PFSK-1 (cell line): ENCODE measurements around the gene DOCK10.
A peak's percentile ranks its signal among the peaks of the same experiment; 100 is the strongest.

Experiments
- FOXP2 ChIP-seq: optimal IDR thresholded peaks from 2 replicates; pipeline ENCODE3; 2011; ENCODE audit warnings: borderline replicate concordance, control low read depth, inconsistent platforms; ENCODE audit not compliant: insufficient read depth; ENCODE audit errors: extremely low read length, extremely low read depth
- POLR2AphosphoS5 ChIP-seq: IDR thresholded peaks from 2 replicates; pipeline ENCODE4 v1.6.1; 2012; ENCODE audit warnings: low read depth, mild to moderate bottlenecking, control low read depth, low read length, moderate library complexity
- SIN3A ChIP-seq: IDR thresholded peaks from 2 replicates; pipeline ENCODE4 v1.6.1; 2012; ENCODE audit warnings: mild to moderate bottlenecking, low read length, moderate library complexity, borderline replicate concordance; ENCODE audit not compliant: insufficient read depth
- TAF1 ChIP-seq: IDR thresholded peaks from 2 replicates; pipeline ENCODE4 v1.6.1; 2012; ENCODE audit warnings: low read length, control low read depth, borderline replicate concordance; ENCODE audit not compliant: insufficient read depth
- TF ChIP-seq, protein P1 (sequence below), 2 experiments: IDR thresholded peaks; 2 replicates each; pipeline versions ENCODE4 v1.6.1 to v1.8.0; 2011 to 2012; ENCODE audit warnings: low read depth in 2 of 2, low read length in 2 of 2, control low read depth in 1 of 2, inconsistent platforms in 1 of 2, mild to moderate bottlenecking in 1 of 2, moderate library complexity in 1 of 2; ENCODE audit not compliant: insufficient read depth in 1 of 2

Gene DOCK10

DNA sequence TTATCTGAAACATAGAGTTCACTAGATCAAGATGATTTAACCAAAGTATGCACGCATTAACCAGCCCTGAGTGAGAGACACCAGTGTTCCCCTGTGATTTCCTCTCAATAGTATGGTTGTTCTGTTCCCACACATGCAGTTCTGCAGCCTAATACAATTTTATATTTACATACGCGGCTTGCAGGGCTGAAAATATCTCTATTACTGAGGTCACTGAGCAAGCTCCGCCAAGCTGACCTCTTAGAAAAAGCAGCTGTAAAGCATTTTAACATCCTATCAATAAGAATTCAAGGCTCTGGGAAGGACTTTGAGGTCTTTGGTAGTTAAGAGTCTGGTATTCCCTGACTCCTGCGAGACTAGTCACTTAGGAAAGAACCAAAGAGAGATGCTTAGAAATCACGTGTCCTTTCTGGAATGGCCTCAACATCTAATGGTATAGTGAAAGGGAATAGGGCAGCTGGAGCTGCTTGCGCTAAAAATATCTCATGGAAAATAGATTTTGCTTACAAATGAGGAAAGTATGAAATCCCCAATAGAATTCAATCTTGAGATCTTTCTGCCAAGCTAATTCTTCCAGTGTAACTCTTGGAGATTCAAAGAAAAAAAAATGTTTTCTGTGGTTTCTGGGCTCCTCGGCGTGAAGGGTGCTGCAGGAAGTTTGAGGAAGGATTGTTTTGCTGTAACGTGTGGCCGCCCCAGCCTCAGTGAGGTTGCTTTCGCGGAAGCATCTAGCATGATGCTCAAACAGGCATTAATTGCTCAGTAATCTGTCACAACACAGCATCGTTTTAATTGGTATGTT, 59.2 kb downstream of the DOCK10 start:
- TF ChIP-seq, protein P1, sequence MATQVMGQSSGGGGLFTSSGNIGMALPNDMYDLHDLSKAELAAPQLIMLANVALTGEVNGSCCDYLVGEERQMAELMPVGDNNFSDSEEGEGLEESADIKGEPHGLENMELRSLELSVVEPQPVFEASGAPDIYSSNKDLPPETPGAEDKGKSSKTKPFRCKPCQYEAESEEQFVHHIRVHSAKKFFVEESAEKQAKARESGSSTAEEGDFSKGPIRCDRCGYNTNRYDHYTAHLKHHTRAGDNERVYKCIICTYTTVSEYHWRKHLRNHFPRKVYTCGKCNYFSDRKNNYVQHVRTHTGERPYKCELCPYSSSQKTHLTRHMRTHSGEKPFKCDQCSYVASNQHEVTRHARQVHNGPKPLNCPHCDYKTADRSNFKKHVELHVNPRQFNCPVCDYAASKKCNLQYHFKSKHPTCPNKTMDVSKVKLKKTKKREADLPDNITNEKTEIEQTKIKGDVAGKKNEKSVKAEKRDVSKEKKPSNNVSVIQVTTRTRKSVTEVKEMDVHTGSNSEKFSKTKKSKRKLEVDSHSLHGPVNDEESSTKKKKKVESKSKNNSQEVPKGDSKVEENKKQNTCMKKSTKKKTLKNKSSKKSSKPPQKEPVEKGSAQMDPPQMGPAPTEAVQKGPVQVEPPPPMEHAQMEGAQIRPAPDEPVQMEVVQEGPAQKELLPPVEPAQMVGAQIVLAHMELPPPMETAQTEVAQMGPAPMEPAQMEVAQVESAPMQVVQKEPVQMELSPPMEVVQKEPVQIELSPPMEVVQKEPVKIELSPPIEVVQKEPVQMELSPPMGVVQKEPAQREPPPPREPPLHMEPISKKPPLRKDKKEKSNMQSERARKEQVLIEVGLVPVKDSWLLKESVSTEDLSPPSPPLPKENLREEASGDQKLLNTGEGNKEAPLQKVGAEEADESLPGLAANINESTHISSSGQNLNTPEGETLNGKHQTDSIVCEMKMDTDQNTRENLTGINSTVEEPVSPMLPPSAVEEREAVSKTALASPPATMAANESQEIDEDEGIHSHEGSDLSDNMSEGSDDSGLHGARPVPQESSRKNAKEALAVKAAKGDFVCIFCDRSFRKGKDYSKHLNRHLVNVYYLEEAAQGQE (IDR thresholded peaks at IDR 0.05; ENCODE audit: insufficient read depth in 1 of 2, low read depth in 2 of 2, low read length in 2 of 2), result no peak
- no peak for TF ChIP-seq TAF1
- no peak for TF ChIP-seq SIN3A
- no peak for TF ChIP-seq POLR2AphosphoS5
- TF ChIP-seq FOXP2, result no peak

DNA sequence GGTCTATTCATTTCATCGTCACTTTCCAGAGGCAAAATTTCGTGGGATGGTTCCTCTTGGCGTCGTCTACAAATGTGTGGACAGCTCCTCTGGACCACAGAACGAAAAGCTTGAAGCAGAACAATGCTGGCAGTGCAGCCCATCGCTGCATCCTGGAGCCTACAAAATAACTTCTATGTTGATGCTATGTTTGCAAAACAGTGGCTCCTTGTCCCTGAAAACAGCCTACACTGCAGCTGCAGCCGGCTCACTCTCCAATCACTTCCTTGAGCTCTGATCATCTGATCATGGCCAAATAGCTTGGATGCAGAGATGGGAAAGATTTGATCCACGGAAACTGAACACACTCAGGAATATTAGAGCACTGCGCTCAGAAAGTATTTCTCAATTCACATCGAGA, 60.0 kb downstream of the DOCK10 start:
- TF ChIP-seq POLR2AphosphoS5, result no peak
- TF ChIP-seq, protein P1 (IDR thresholded peaks at IDR 0.05; ENCODE audit: insufficient read depth in 1 of 2, low read depth in 2 of 2, low read length in 2 of 2), result peak; percentile 29 to 85; a peak in 2 of 4 replicates

DNA sequence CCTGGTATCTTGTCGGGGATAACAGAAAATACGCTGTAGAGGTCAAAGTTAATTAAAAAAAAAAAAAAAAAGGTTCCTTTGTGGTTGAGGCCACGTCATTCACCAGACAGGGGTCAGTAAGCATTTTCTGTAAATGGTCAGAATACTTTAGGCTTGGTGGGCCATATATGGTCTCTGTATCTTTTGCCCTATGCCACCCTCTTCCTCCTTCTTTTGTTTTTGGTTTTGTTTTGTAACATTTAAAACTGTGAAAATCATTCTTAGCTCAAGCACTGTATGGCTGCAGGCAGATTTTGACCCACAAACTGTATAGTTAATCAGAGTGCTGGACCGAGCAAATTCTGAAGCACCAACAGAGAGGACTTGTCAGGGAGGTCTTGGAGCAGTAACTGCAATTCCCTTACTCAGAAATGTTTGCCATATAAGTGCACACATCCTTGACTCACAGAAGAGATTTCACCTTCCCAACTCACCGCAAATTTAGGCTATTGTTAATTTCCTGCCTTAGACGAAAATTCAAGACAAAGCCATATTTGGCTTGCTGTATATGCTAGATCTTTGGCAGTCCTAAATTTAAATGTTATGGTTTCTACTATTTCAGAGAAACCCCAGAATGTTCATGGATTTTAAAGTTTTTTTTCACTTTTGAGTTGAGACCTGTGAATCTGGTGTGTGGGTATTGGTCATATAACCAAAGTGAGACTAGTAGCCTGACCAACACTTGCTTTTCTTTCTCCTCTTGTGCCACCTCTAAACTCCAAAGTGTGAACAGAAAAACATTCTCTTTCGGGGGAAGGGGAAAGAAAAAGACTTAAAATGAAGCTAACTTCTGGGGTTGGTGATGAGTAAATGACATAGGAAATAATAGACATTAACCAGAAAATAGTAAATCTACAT, 65.4 kb downstream of the DOCK10 start:
- TF ChIP-seq POLR2AphosphoS5, result no peak
- TF ChIP-seq SIN3A, result no peak
- TF ChIP-seq FOXP2, result no peak
- TF ChIP-seq TAF1, result no peak
- TF ChIP-seq, protein P1 (IDR thresholded peaks at IDR 0.05; ENCODE audit: insufficient read depth in 1 of 2, low read depth in 2 of 2, low read length in 2 of 2), result no peak

DNA sequence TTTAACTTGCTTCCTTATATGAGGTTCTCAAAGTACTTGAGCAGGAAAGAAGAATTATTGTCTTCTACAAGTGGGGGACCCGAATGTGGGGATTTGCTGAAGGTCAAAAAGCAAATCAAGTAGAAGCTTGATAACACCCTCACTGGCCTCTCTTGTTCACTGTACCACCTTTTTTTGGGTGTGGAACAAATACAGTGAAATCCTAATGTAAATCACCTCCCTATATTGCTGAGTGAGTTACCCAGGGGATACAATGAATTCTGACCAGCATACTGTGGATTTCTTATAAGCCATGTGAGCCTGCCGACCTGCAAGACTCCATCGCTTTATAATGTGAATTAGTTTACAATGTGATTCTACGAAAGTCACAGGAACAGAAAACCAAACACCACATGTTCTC, 66.5 kb downstream of the DOCK10 start:
- no peak for TF ChIP-seq POLR2AphosphoS5
- no peak for TF ChIP-seq SIN3A
- no peak for TF ChIP-seq FOXP2
- TF ChIP-seq TAF1, result no peak
- TF ChIP-seq, protein P1 (IDR thresholded peaks at IDR 0.05; ENCODE audit: insufficient read depth in 1 of 2, low read depth in 2 of 2, low read length in 2 of 2), result no peak
